DMS153 treated with DMSO at 0.1 percent for 48 hours (cell line): ENCODE data around the gene SIL1.

ENCODE experiments used
- DNase-seq: peaks from one replicate; lab custom pipeline; 2025; ENCODE audit not compliant: unreplicated experiment; lab: John Stamatoyannopoulos, UW

Gene SIL1

DNA sequence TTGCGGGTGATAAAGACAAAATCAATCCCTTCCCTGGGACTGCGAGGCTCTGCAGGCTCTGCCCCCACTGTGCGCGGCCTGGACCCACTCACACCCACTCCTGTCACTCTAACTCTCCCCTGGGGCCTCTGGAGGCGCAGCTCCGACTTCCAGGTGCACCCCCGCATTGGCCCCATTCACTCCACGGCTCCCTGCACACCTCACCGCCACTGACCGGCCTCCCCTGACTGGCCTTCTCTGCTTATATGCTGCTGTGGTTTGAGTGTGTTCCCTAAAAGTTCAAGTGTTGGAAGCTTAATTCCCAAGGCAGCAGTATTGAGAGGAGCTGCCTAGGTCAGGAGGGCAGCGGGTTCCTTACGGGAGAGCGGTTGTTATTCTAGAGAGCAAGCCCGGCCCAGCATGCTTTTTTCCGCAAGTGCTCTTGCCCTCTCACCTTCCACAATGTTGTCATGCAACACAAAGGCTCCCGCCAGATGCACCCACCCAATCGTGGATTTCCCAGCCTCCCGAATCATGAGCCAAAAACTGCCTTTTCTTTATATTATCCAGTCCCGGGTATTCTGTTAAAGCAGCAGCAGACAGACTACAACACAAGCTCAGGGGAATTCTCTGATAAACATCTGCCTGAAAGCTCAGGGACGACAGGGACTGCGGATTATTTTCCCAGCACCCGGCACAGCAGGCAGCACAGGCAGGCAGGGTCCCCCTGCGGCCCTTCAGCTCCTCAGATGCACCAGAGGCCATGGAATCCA lies 249.5 kb downstream of the SIL1 start:
- DNase-seq = no peak

DNA sequence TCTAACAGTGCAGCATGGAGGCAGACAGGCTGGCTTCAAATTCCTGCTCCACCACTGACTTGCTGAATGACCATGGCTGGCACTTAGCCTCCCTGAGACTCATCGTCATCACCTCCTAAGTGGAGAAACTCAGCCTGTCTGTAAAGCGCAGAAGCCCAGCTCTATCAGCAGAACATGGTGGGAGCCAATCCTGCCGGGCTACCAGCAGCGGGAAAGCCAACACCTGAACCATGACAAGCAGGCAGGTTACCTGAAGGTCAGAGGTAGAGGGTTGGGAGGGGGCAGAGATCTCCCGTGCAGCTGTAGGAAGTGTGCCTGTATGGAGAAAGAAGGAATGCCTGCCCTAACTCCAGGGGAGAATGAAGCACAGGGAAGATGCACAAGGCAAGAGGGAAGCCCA lies 250.4 kb downstream of the SIL1 start:
- no peak for DNase-seq

DNA sequence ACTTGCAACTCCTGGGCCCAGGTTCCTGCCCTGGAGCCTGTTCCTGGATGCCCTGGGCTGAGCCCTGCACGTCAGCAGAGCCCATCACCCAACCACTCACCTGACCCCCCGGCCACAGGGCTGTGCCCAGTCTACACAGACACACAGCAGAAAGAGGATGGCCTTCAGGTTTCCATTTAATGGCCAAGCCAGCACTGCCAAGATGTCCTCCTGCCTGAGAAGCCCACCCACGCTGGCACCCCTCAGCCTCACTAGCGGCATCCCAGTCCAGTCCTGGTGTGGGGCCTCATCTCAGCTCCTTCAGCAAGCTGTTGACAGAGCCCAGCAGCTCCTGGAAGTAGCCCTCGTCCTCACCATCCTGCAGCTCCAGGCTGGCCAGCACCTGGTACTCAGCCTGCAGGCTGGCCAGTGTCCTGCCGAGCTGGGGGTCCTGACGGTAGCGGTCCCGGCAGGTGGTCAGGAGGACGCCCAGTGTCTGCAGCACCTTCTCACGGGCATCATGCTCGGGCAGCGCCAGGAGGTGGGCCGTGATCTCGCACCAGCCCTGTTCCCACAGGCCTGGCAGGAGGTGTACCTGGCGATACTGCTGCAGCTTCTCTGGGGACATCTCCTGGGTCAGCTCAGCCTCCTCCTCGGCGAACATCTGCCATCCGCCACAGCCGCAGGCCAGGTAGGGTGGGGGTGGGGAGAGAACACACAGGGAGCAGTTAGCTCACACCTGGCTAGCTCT lies 251.2 kb downstream of the SIL1 start:
- DNase-seq = no peak

DNA sequence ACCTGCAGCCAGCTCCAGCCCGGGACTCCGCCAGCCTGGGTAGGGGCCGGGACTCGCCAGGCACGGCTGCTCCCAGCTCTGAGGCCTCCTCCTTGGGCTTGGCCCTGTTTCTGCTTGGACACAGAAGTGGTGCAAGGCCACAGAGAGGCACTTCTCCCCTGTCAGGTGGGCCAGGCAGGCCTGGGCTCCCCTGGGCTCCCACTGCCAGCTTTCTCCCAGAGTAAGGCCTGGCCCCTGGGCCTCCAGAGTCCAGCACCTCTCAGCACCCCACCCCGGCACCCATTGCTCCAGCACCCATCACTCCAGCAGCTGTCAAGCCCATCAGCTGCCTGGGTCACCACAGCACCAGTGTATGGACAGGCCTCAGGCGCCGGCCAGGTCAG lies 251.9 kb downstream of the SIL1 start:
- no peak for DNase-seq

DNA sequence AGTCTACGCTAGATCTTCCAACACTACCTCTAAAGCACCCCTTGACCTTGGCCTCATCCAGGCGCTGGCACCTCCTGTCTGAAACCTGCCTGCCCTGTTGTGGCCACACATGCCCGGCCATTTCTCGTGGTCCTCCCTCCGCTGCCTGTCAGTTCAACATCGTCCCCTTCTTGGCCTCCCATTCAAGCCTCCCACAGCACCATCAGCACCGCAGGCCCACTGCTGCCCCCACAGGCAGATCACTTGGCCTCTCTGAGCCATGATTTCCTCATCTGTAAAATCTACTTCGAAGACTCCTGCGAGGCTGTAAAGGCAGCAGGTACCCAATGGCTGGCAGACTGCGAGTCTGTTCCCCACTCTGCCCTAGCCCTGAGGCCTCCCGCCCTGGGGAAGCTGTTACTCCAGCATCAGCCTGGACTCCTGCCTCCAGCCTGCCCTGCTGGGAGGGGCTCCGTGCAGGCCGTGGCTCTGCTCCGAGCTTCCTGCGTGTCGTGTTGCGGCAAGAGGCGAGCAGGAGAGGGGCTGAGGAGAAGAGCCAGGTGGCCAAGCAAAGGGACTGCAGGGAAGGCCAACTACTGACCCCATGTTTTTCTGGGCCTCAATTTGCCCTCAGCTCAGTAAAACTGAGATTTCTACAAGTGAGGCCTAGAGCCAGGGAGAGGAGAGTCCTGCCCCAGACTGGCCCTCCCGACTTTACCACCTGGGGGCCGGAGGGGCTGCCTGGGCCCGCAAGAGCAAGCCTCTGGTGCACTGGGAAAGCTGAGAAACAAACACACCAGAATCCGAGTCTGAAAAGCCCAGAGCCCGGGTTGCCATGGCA lies 252.5 kb downstream of the SIL1 start:
- no peak for DNase-seq

DNA sequence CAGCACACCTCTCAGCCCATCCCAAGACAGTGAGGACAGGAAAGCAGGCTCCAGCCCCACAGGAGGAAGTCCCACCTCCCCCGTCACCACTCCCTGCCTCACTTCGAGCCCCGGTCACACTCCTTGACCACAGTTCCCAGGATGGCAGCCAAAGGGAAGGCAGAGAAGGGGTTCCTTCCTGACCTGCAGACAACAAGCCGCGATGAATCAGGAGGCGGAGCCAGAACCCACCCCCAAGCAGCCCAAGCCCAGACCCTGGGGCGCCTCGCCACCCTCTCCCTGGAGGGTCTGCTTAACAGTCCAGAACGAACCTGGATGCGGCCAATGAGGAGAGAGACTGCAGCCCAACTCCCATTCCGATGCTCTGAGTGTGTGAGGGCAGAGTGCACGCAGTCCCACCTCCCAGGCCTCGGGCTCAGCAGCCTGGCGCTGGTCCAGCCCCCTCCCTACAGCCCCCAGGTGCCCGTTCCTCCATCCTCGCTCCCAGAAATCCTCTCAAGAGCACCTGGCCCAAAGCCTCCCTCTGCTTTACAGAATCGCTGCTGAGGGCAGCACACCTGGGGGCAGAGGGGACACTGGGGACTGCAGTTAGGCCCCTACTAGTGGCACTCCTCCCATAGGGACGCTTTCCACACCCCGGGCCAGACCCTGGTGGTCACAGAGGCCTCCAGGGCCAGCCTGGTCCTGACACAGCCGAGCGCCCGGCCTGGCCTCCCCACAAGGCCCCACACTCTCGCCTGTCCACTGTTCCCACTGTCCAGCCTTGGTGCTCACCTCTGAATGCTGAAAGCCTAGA lies 253.4 kb downstream of the SIL1 start:
- no peak for DNase-seq

DNA sequence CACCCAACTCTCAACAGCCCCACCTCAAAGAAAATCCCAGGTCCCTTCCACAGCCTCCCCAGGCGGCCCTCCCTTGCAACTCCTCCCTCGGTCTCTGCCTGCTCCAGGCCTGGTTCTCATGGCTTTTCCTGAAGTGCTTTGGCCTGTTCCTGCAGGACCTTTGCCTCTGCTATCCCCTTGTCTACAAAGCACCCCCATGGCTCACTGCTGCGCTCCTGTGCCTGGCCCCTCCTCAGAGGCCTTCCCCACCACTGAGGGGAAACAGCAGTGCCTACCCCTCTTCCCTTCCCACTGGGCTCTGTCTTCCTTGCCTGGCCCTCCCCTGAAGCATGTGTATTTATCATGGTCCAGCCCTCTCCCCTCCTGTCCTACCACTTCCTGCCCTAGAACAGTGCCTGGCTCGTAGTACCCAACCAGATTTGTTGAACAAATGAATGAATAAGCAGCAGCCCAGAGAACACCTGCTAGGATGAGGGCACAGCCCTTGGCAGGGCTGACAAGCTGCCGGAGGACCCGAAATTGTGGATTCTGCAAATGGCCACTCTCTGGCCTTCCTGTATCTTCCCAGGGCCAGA lies 254.5 kb downstream of the SIL1 start:
- DNase-seq = no peak

DNA sequence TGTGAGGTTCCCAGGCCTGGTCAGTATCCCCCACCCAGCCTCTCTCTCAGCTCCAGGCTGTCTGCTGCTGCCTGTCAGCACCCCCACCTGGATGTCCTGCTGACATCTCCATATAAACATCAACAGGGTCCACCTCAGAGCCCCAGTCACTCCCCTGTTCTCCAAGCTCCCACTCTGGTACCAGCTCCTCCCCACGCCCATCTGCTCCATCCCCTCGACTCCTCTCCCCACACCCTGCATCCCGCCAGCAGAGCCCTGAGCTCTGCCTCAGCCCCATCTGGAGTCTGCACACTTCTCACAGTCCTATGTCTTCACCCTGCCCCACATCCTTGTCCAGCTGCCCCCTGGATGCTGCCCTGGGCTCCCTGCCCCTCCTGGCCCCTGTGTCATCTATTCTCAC lies 255.3 kb downstream of the SIL1 start:
- DNase-seq = no peak

DNA sequence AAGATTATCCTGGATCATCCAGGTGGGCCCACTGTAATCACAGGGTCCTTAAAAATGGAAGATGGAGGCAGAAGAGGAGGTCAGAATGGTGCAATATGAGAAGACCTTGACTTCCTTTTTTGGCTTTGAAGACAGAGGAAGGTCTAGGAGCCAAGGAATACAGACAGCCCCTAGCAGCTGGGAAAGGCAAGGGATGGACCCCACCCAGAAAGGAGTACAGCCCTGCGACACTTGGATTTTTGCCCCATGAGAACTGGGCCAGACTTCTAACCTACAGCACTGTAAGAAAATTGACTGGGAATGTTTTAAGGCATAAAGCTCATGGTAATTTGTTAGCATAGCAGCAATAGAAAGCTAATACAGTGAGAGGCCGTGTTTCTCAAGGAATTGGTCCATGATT lies 256.1 kb downstream of the SIL1 start:
- DNase-seq = no peak

DNA sequence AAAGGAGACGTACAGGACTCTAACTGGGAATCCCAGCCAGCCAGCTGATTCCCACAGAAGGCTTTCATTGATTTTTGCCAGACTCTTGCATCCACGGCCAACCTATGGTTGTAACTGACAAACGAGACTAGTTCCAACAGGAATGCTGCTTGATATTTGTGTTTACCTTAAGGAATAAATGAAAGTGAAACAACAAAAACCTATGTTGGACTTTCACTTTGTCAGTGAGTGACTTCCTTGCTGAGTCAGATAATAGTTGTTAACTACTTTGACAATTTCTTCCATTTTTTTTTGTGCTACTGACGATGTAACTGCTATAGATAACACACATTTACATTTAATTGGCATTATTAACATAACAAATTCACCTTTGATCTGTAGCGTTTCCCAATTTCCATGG lies 259.6 kb downstream of the SIL1 start:
- DNase-seq = no peak

DNA sequence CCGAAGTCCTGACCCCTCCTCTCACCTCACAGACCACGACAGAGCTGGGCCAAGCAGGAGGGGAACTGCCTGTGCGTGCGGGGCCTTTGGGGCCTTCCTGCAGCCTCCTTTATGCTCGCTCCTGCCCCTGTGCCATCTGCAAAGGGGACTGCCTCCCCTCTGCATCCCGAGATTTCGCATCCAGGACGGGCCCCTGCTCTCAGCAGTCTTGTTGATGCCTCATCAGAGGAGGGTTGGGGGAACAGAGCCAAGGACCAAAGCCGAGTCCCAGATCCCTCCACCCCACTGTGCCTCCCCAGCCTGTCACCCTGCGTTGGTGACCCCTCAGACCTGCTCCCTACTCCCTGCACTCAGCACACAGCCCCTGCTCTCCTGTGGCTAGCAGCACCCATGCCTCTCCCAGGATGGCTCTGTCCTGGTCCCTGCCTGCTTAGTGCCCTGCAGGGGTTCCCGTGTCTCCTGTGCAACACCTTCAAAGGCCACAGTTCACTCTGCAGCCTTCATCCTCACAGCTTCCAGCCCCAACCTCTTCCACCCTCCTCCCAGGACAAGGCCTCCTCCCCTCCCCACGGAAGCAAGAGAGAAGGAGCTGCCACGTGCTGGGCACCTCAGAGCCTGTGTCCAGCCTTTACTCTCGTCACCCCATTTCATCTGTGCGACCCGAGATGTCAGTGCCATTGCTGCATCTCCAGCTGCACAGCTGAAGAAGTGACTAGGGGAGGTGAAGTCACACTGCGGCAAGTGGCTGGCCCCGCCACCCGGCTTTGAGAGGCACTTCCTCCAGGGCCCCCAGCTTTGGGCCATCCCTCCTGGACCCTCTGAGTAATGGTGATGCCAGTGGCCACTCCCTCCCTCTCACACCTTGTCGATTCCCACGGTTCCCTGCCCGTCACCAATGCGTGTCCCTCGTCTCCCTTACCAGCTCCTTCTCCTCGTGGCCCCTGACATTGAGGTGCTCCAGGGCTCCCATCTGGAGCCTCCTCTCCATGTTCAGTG lies 260.5 kb downstream of the SIL1 start:
- no peak for DNase-seq

DNA sequence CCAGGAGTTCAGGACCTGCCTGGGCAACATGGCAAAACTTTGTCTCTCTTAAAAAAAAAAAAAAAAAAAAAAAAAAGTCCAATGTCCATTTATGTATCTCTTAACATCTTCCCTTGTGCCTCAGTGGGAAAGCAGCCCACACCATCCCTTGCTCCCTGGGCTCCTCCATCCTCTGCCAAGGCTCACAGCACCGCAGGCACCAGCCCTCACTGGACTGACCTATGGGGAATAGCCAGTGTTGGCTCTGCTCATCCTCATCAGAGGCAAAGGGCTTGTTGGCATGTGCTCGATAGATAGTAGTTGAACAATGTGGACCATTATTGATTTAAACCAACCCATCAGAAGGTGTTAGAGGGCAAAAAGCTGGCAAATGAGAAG lies 261.2 kb downstream of the SIL1 start:
- DNase-seq = no peak

DNA sequence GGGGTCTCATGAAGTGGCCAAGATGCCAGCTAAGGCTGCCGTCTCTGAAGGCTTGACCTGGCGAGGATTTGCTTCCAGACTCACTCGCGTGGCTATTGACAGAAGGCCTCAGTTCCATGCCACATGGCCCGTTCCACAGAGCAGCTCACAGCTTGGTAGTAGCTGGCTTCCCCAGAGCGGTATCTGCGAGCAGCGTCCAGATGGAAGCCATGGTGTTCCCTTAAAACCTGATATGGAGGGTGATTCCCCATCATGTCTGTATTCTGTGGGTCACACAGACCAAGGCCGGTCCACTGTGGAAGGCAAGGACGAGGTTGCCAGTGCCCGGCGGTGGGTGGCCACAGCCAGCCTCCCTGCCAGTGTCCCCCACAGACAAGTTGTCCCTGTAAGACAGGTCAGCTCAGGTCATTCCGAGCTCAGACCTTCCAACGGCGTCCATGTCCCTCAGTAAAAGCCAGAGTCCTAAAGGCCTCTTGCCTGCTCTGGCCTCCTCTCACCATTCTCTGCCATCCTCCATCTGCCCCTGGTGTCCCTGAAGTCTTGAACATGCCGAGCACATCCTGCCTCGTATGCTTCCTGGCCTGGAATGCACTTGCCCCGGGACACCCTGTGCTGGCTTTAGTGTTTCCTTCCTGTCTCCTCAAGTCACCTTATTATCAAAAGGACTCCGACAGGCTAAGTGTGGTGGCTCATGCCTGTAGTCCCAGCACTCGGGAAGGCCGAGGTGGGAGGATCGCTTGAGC lies 261.8 kb downstream of the SIL1 start:
- DNase-seq = no peak

DNA sequence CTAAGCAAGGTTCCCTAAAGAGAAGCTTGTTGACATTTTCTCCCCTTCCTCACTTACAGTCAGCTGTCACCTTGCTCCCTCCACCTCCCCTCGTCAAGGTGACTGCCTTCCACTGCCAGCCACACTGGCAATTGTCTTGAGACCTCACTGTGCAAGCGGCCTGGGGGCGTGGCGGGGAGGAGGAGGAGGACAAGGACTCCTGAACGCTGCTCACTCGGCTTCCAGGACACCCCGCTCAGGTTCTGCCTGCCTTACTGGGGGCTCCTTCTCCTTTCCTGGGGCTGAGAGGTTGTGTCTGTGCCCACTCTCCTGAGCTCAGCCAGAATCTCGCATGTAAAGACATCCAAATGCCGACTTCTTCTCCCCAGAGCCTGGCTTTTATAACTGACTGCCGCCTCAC lies 262.7 kb downstream of the SIL1 start:
- no peak for DNase-seq

DNA sequence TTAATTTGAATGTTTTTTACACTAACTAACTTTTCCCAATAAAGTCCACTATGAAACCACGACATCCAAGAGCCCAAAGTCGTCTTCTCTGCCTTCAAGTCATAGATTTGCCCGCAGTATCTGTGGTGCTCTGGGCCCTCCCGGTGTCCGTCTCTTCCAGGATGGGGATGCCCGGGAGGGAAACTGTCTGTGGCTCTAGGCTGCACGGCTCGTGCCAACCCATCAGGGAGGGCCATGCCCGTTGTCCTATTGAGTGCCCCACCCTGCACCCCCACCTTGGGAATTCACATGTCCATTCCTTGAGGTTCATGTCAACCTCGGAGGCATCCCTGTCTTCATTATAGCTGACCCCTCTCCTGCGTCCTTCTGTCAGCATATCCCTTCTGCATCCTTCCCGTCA lies 263.2 kb downstream of the SIL1 start:
- no peak for DNase-seq

DNA sequence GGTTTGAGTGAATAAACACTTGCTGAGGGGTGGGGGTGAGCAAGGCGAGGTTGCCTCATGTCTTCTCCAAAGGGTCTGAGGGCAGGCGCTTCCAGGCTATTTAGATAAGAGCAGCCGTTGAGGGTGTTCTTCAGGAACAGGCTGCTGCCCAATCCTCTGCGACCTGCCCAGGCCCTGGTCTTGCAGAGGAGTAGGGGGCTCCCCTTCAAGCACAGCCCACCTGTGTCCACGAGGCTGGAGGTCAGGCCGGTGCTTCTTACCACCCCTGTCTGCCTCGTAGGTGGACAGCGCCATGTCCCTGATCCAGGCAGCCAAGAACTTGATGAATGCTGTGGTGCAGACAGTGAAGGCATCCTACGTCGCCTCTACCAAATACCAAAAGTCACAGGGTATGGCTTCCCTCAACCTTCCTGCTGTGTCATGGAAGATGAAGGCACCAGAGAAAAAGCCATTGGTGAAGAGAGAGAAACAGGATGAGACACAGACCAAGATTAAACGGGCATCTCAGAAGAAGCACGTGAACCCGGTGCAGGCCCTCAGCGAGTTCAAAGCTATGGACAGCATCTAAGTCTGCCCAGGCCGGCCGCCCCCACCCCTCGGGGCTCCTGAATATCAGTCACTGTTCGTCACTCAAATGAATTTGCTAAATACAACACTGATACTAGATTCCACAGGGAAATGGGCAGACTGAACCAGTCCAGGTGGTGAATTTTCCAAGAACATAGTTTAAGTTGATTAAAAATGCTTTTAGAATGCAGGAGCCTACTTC lies 264.5 kb downstream of the SIL1 start:
- DNase-seq = no peak

DNA sequence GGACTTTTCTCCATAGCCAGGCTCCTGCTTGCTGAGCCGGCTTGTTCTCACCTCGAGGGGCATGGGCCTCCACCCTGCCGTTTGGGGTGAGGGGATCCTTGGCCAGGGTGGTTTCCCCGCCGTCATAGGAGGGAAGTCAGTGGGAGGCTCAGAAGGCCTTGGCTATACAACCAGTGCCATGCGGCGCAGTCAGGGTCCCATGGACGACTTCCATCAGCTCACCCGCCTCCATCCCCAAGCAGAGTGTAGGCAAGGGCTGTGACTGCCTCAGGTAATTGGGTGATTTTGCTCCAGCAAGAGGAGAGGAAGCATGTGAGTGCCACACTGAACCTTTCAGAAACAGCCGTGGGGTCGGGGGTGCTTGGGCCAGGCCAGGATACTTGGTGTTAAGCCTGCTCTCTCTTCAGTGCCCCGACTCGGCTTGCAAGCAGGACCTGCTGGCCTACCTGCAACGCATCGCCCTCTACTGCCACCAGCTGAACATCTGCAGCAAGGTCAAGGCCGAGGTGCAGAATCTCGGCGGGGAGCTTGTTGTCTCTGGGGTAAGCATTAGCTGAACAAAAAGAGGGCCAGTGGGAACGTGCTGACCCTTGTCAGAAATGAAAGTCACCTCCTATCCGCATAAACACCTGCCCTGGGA lies 265.9 kb downstream of the SIL1 start:
- no peak for DNase-seq
